GM19452 (cell line): ENCODE measurements around the gene CNTN4.
"Not testable (repeated sequence)": the region's sequence is repeated elsewhere in the genome, so short reads cannot be mapped to it uniquely, and the experiment has no call there.

Experiments used
- ATAC-seq: cut with Tn5 transposase; IDR thresholded peaks from one replicate; pipeline ENCODE4 v1.9.1; 2021; ENCODE audit not compliant: unreplicated experiment

Gene CNTN4

DNA sequence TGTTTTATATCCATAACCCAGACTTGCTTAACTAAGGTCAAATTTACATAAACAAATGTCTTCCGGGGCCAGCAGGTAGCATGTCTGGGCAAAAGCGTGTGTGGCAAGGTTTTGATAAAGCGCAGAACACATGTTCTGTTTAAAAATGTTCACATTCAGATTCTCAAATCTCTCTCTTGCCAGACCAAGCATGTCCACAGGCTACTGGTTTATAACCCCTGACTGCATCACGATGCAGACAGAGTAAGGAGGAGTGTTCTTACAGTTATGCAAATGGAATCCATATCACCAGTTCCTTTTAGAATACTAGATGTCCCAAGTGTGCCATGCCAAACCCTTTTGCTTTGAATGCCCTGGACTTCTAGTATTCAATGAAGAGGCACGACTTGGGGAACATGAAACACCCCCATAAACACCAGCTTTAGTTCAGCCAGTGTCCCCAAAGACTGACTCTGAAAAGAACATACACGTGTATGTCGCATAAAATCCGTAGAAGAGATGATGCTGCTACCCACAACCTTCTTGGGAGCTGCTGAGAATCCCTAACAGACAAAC, 412.0 kb downstream of the CNTN4 start:
- no peak for ATAC-seq

DNA sequence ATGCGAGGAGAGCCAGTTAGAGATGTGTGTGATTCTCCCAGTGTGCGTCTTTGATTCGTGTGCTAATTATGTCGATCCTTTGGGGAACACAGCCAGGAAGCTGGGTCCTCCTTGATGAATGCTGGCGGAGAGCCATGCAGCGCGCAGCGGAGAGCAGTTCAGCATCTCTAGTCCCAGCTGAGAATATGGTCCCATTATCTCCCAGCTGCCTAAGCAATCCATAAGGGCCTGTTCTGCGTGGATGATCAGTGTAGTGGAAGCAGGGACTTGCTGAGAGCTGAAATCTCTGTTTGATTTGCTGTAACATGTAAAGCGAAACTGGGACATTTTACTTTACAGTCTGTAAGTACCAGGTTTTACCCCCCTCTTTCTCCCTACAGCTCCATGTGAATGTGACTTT, 412.7 kb downstream of the CNTN4 start:
- no peak for ATAC-seq

DNA sequence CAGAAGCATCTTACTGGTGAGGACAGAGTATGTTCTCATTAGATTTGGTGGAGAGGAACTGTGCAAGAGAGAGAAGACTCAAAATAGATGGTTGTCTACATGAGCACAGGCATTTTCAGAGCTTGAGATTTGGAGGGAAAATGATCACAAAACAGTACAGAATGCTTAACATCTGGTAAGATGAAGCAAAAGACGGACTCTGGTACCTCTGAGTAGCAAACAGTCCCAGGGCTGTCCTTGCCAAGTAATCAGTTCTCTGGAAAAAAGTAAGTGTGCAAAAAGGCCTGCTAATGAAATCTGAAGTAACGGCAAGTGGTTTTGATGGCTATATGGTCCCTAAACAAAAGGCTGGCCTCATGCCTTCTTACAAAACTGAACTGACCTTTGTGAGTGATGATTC, 414.2 kb downstream of the CNTN4 start:
- no peak for ATAC-seq

DNA sequence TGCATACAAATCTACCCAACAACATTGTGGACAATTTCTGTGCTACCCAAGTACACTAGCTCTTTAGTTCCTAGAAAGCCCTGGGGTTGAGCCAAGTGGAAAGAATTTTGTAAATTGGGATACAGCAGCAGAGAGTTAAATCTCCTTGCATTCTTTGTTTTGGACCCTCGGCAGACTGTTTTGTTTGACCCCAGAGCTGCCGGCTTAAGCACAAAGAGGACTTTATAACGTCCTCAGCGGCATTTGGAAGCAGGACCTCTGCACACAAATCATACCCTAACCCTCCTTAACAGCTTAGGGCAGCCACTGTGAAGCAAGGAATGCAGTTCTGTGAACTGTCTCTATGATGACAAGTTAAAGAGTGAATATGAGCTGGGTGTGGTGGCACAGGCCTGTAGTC, 415.3 kb downstream of the CNTN4 start:
- no peak for ATAC-seq

DNA sequence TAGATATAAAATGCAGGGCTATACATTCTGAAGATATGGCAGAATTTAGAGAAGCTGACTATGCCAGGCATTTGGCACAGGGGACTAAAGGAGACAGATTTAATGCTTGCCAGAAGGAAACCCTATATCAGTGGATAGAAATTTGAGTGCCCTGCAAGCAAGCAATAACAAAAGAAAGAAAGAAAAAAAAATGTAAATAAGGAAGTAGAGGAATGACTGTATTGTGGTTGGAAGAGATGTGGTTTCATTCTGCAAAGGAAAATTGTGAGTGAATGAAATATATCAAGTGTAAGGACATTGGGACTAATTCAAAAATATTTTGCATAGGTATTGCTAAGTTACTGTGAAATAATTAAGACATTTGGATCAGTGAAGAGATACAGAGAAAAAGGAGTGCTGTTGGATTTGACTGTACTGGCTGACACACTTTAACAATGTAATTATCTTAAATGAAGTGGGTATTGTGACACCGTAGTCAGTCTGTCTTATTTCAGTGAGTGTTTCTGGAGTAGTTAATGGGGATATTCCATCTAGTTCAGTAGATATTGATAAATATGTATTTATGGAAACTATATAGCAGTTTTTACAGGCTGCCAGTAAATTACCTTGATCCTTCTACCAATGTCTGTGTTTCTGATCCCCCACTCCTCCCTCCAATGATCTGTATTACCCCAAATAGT, 418.2 kb downstream of the CNTN4 start:
- ATAC-seq, result no peak

DNA sequence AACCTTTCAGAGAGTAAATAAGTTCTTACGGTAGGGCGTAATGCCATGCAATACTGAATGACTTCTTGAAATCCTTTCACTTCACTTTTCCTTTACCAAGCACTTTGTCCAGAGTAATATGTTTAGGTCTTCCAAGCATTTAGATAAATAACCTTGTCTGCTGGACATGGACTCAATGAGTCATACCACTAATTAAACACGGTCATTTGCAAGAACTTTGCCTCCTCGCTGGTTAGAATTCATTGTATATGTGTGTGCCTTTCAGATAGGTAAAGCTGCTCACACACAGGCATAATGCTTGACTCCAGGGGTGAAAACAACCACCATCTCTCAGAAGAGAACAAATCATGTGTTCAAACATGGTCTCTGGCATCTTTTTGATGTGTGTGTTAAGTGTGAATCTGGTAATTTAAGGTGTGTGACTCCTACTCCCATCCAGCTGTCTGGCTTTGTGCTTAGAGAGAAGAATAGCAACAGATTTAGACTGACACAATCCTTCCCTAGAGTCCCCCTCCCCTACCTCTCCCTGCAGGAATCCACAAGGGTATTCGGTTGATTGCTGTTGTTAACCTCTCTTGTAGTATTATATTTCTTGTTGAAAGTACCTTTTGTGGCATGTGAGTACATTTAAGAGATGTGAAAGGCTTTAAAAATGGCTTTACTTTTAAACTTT, 419.0 kb downstream of the CNTN4 start:
- ATAC-seq, result no peak

DNA sequence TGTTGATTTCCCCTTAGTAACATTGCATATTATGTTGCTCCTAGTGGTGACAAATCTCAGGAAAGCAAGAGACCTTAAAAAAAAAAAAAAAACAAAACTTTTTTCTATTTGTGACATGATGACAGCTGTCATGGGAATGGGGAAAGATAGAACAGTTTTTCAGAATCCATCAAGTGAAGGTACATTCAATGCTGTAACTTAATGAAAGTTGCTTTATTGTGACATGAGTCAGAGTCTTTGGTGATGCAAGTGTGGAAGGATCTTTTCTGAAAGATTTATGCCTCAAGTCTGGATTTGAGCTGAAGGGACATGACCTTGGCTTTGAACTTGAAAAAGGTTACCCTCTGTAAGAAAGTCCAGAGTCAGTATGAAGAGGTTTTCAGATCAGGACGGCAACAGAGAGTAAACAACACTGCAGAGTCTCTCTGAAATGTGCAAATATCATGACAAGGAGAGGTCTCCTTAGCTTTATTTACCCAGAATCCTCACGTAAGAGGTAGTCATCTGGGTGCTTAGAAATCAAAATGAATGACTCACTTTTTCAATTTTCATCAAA, 424.7 kb downstream of the CNTN4 start:
- no peak for ATAC-seq

DNA sequence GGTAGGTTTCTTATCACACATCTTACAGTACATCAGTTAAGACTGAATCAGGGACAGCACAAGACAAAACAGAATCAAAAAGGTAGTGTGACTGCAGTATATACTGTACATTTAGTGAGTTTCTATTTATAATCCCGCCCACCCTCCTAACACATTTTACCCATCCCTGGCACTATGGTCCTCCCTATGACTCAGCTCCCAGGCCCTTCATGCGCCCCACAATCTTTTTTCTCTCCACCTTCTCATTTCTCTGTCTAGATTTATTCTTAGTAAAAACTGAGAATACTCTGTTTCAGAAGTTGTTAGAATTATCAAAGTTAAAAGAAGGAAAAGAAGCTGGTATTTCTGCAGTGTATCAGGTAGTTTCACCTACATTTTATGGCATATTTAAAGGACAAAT, 427.3 kb downstream of the CNTN4 start:
- ATAC-seq, result no peak

DNA sequence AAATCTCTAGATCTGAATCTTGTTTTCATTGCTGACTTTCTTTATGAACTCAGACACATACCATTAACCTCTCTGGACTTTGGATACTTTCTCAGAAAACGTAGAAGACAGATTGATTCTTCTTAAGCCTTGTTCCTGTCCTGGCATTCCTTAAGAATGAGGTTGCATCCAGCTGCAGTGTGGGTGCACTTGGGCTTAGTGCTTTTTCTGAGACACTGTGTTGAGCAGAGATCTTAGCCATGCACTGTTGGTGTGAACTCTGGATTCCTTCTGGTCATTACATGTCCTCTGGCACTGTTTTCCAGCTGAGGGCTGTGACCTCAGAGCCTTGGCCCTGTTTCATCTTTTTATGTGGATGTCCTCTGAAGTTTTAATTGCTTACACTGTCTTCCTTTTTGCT, 428.3 kb downstream of the CNTN4 start:
- no peak for ATAC-seq

DNA sequence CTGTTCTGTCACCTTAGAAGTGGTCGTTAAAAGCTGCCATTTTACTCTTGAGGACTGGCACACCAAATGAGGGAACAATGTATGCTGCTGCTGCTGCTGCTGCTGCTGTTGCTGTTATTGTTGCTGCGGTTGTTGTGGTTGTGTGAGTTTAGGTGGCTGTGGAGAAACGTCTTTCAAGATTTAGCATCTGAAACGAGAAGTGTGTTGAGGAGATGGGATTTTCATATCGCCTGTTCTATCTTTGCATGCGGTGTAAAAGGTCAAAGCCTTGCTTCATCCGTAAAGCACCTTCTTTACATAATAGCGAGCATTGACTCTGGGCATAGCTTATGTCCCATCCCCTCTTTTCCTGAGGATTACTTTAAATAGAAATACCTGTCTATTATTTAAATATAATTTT, 428.7 kb downstream of the CNTN4 start:
- not testable (repeated sequence) for ATAC-seq

DNA sequence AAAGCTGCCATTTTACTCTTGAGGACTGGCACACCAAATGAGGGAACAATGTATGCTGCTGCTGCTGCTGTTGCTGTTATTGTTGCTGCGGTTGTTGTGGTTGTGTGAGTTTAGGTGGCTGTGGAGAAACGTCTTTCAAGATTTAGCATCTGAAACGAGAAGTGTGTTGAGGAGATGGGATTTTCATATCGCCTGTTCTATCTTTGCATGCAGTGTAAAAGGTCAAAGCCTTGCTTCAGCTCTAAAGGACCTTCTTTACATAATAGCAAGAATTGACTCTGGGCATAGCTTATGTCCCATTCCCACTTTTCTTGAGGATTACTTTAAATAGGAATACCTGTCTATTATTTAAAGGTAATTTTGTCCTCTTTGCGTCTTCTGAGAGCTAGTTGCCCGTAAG, 436.1 kb downstream of the CNTN4 start:
- not testable (repeated sequence) for ATAC-seq

DNA sequence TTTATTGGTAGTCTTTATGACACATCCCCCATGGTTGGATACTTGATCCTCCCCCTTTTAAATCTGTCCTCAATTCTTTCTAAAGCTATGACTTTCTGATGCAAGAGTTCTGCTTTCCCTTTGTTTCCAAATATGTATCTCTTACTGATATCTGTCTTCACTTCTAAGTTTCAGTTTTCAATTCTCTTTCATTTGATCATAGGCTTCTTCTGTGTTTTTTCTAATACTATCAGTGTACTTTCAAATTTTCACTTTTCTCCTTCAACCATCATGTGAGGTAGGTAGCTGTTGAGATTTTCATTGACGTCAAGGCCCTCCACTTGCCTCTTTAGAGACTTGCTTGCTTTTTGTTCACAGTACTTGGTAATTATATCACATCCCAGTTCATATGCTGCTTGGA, 436.5 kb downstream of the CNTN4 start:
- ATAC-seq, result no peak

DNA sequence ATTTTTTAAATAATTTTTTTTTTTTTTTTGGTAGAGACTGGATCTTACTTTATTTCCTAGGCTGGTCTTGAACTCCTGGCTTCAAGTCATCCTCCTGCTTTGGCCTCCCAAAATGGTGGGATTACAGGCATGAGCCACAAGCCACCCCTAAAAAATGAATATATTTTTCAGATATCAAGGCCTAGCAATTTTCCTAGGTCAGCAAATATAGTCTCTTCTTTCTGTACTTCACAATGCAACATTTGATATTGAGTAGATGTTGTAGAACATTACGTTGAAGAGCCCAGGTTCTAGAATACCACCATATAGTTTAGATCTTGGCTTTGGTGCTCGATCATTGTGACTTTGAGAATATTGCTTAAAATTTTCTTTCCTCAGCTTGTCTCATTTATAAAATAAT, 437.9 kb downstream of the CNTN4 start:
- ATAC-seq, result no peak

DNA sequence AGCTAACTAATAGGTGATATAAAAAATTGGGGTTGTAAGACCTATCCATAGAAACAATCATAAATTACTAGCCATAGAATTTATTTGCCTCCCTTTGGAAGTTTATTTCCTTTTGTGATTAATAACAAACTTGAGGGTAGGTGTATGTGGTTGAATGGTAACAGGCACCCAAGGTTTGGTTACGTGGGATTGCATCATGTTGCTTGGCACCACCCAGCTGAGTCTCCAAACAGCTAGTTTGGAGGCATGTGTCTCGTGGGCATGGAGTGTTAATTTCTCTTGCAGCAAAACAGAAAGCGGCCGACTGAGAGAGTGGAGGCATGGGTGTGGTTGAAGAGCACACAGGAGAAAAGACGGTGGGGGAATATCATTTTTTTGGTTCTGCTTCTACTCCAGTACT, 441.4 kb downstream of the CNTN4 start:
- no peak for ATAC-seq

DNA sequence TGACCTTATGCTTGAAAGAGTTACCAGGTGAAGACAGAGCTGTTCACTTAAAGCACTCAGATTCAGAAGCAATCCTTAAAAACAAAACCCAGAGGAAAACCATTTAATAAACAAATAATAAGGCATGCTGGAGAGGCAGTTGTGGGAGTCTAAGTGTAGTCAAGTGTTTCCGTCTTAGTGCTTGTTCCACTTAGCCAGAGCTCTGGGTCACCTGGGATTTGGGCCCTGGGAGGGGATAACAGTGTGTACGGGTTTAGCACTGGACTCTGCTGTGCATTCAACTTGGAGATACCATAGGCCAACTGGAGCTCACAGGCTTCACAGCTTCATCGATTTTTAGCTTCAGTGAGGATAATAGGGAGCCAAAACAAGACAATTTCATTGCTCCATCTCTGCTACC, 444.6 kb downstream of the CNTN4 start:
- no peak for ATAC-seq

DNA sequence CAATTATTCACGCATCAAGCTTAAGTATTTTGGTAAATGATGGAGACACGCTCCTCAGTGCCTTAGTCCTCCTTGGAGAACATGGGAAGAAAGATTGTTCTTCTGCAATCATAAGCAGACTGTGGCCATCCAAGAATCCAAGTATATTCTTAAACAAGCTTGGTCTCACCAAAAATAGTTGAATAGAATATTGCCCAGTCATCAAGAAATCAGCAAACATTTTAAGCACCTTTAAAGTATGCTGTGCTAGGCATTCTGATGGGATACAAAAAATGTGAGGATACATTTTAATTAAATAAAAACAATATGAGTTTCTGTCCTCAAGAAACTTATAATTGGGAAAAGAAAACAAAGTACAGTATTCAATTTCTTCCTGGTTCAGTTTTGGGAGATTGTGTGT, 445.5 kb downstream of the CNTN4 start:
- ATAC-seq, result no peak

DNA sequence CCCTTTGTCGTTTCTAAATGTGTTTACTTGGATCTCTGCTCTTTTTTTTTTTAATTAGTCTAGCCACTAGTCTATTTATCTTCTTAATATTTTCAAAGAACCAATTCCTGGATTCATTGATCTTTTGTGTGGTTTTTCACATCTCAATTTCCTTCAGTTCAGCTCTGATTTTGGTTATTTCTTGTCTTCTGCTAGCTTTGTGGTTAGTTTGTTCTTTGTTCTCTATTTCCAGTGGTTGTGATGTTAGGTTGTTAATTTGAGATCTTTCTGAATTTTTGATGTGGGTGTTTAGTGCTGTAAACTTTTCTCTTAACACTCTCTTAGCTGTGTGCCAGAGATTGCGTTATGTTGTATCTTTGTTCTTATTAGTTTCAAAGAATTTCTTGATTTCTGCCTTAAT, 446.1 kb downstream of the CNTN4 start:
- ATAC-seq, result no peak

DNA sequence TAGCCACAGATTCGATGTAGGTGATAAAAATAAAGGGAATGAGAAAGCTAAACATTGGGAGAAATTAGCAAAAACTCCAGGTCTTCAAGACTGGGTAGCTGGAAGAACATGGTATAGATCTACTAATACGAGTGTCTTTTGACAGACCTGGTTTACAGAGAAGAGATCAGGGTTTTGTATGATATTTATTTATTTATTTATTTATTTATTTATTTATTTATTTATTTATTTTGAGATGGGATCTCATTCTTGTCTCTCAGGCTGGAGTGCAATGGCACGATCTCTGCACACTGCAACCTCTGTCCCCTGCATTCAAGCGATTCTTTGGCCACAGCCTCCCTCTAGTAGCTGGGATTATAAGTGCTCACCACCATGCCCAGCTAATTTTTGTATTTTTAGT, 448.4 kb downstream of the CNTN4 start:
- ATAC-seq, result no peak

DNA sequence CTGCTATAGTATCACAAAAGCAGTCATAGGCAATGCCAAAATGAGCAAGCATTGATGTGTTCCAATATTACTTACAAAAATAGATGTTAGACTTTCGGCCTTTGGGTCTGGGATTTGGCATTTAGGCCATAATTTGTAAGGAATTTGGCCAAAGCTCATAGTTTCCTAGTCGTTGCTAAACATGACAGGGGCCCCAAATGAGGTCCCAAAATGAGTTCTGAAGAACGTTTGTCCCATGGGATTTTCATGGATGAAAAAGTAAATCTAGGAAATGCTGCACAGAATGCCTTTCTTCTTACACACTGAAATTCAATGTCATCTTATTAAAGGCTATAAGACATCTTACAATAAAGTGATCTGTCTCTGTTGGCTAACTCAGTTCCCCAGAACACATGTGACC, 456.0 kb downstream of the CNTN4 start:
- no peak for ATAC-seq

DNA sequence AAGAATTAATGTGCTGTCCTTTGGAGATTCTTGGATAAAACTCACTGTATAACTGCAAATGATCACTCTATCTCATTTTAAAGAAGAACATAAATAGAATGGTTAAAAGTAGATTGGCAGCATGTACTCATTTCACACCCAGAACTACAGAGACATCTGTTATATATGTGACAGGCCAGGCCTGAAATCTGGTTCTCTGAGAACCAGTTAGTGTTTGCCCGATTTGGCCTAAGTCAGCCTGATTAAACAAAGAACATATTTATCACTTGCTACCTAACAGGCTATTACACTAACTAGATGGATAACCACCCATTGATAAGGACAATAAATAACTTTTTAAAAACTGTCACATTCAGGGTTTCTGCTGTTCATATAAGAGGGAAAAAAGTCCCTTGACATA, 460.1 kb downstream of the CNTN4 start:
- ATAC-seq, result no peak

DNA sequence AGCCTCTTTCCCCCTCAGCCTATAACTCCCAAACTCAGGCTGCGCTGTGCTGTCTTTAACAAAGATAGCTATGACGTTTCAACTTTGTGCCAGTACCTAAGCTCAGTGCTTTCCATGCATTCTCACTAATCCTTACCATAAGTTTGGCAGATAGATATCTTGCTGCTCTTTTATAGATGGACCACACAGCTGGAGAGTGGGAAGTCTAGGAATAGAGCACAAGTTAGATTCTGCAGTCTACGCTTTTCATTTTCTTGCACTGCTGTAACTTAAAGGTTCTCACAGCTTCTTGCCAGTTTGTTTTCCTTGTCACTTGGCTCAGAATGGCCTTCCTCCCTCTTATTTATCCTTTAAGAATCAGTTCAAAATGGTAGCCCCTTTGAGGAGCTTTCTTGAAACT, 468.8 kb downstream of the CNTN4 start:
- ATAC-seq, result no peak

DNA sequence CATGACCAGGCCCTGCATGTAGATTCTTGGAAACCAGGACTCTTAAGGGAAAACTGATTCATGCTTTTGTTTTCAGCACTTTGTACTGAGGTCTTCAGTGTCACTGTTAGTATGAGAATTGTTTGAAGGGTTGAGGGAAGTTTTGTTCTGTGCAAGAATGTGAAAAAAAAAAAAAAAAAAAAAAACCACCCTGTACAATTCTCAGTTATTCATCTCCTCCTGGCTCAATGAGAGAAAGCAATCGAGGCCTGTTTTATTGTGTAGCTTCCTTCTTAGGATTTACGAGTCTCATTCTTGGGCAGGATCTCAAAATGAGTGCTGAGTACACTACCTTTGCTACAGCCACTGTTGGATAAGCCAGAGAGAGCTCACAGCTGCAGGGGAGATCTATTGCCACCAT, 469.5 kb downstream of the CNTN4 start:
- ATAC-seq, result no peak
